C4-2B (cell line): ENCODE measurements around the gene GFY.

Source experiments
- H3K27ac ChIP-seq: fragments of 450-650 bp; 2 replicates; pipeline ENCODE4 v1.5.1; 2017
- ZFX ChIP-seq: fragments of 450-650 bp; IDR thresholded peaks from 2 replicates; pipeline ENCODE4 v1.6.1; 2017
- TF ChIP-seq, protein P1 (sequence below): fragments of 450-650 bp; conservative IDR thresholded peaks from 2 replicates; pipeline ENCODE4 v1.5.1; 2017; ENCODE audit warnings: mild to moderate bottlenecking

Gene GFY

DNA sequence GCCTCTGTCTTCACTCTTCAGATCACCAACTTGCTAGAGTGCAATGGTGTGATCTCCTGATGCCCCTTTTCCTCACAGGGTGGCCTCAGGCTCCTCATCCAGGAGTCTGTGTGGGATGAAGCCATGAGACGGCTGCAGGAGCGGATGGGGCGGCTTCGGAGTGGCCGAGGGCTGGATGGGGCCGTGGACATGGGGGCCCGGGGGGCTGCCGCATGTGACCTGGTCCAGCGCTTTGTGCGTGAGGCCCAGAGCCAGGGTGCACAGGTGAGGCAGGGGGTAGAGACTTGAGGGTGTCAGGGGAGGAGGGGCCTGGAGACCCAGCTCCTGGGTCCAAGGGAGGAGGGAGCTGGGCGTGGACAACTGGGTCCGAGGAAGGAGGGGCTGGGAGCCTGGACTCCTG, 37.3 kb downstream of the GFY start:
- TF ChIP-seq ZFX: no peak
- TF ChIP-seq, protein P1, sequence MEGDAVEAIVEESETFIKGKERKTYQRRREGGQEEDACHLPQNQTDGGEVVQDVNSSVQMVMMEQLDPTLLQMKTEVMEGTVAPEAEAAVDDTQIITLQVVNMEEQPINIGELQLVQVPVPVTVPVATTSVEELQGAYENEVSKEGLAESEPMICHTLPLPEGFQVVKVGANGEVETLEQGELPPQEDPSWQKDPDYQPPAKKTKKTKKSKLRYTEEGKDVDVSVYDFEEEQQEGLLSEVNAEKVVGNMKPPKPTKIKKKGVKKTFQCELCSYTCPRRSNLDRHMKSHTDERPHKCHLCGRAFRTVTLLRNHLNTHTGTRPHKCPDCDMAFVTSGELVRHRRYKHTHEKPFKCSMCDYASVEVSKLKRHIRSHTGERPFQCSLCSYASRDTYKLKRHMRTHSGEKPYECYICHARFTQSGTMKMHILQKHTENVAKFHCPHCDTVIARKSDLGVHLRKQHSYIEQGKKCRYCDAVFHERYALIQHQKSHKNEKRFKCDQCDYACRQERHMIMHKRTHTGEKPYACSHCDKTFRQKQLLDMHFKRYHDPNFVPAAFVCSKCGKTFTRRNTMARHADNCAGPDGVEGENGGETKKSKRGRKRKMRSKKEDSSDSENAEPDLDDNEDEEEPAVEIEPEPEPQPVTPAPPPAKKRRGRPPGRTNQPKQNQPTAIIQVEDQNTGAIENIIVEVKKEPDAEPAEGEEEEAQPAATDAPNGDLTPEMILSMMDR: no peak
- no peak overlapping the region for H3K27ac ChIP-seq

DNA sequence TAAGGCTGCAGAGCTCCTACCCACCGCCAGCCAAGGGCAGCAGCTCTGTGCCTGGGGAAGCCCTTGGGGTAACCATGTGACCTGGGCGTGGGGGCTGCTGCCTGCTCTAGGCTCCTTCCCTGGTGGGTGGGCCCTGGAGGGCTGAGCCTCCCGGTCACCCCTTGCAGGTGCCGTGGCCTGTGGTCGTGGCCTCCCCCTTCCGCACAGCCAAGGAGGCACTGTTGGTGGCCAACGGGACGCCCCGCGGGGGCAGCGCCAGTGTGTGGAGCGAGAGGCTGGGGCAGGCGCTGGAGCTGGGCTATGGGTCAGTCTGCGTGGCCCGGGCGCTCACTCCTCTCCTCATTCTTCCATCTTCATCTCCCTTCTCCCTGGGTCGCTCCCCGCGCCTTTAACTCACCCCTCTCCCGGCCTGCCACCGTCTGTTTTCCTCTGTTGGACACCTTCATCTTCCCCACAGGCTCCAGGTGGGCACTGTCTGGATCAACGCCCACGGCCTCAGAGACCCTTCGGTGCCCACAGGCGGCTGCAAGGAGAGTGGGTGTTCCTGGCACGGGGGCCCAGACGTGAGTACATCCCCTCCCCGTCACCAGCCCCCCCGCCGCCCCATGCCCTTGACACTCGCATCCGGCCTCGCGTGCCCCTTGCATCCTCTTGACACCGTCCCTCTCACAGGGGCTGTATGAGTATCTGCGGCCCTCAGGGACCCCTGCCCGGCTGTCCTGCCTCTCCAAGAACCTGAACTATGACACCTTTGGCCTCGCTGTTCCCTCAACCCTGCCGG, 39.0 kb downstream of the GFY start:
- TF ChIP-seq, protein P1: no peak
- TF ChIP-seq ZFX: no peak

DNA sequence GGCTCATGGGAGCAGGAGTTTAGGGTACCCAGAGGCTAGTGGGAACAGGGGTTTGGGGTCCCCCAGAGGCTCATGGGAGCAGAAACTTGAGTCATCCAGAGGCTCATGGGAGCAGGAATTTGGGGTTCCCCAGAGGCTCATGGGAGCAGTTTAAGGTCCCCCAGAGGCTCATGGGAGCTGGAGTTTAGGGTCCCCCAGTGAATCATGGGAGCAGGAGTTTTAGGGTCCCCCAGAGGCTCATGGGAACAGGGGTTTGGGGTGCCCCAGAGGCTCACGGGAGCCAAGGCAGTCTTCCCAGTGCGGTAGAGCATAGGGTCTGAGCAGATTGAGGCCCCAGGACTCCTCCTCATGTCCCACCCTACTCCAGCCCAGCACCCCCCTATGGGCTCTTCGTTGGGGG, 40.2 kb downstream of the GFY start:
- TF ChIP-seq, protein P1: no peak
- TF ChIP-seq ZFX: no peak

More for the DNA sequence above, 39.0 kb downstream of the GFY start:
- H3K27ac ChIP-seq: no peak overlapping the region

DNA sequence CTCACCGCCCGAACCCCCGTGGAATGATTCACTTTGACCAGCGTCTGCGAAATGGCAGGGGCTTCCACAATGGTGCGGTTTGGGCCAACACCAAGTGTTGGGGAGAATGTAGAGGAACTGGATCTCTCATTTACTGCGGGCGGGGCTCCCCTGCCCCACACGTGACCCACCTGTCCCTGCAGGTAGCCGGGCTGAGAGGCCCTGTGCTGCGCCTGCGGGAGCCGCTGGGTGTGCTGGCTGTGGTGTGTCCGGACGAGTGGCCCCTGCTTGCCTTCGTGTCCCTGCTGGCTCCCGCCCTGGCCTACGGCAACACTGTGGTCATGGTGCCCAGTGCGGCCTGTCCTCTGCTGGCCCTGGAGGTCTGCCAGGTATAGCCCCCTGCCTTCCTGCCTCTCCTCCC, 43.0 kb downstream of the GFY start:
- peak overlapping the region; percentile 16; the same call in 1 of the 2 replicates for H3K27ac ChIP-seq
- no peak for TF ChIP-seq ZFX
- TF ChIP-seq, protein P1: no peak

More for the DNA sequence above, 40.2 kb downstream of the GFY start:
- H3K27ac ChIP-seq: no peak overlapping the region

DNA sequence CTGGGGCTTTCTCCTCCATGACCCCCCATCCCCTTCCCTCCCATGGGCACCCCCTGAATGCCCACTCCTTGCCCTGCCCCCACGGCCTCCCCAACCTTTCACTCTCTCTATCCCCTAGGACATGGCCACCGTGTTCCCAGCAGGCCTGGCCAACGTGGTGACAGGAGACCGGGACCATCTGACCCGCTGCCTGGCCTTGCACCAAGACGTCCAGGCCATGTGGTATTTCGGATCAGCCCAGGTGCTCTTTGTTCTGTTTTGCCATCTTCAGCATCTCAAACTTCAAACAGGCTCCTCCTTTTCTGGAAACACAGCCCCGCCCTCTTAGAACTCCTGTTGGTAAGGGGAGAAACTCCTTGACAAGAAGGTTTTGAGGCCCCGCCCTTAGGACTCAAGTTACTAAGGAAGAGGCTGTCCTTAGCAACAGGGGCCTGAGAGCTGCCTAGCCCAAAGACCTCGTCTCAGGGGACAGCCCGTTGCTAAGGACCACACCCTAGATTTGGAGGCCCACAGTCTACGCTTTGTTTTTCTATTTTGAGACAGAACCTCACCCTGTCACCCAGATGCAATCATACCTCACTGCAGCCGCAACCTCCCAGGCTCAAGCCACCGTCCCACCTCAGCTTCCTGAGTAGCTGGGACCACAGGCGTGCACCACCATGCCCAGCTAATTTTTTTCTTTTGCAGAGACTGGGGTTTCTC, 43.7 kb downstream of the GFY start:
- no peak for TF ChIP-seq ZFX
- TF ChIP-seq, protein P1: no peak
- peak overlapping the region; percentile 16; the same call in 1 of the 2 replicates for H3K27ac ChIP-seq

DNA sequence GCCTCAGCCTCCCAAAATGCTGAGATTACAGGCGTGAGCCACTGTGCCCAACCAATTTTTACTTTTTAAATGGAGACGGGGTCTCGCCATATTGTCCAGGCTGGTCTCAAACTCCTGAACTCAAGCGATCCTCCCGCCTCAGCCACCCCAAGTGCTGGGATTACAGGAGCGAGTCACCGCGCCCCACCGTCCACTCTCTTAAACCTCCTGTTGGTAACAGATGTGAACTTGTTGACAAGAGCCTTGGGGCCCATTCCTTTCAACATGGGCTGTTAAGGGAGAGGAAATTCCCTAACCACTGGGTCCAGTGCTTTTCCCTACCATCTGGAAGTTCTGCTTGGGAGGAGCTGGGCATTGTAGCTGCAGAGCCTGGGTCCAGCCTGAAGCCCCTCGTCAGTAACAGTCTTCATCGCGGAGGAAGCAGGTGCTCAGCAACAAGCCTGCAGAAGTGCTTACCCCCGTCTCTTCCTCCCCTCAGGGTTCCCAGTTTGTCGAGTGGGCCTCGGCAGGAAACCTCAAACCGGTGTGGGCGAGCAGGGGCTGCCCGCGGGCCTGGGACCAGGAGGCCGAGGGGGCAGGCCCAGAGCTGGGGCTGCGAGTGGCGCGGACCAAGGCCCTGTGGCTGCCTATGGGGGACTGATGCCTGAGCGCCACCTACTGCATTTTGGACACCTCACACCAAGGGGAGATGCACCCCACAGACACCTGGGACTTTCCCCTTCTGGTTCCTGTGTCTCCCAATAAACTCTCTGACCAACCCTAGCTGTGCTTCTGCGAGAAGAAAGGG, 44.8 kb downstream of the GFY start:
- no peak for TF ChIP-seq ZFX
- TF ChIP-seq, protein P1: no peak
- H3K27ac ChIP-seq: no peak overlapping the region
